A549 (cell line): ENCODE data around the gene KCNK17.

Source experiments
- BHLHE40 ChIP-seq: IDR thresholded peaks from 2 replicates; pipeline ENCODE4 v1.6.1; 2012; ENCODE audit warnings: low read depth, low read length, inconsistent platforms
- CEBPB ChIP-seq, 2 experiments: fragments of >200 bp in 1 of 2; sonication (Bioruptor Twin) in 1 of 2; formaldehyde crosslinking in 1 of 2; IDR thresholded peaks; 2 replicates each; pipeline ENCODE4 v1.6.1; 2012 to 2016
- HDAC2 ChIP-seq: fragments of 200-600 bp; sonication (generic); IDR thresholded peaks from 2 replicates; pipeline ENCODE4 v1.6.1; 2016
- JUNB ChIP-seq: fragments of >200 bp; sonication (Bioruptor Twin); formaldehyde crosslinking; IDR thresholded peaks from 2 replicates; pipeline ENCODE4 v1.6.1; 2016
- MAX ChIP-seq: IDR thresholded peaks from 2 replicates; pipeline ENCODE4 v1.6.1; 2012
- POLR2A ChIP-seq: IDR thresholded peaks from 2 replicates; pipeline ENCODE4 v1.6.1; 2012; ENCODE audit warnings: mild to moderate bottlenecking, low read length
- RCOR1 ChIP-seq: fragments of 150-350 bp; IDR thresholded peaks from 2 replicates; pipeline ENCODE4 v1.6.1; 2014; ENCODE audit warnings: antibody characterized with exemption, low read length, low read depth
- REST ChIP-seq: fragments of 200-600 bp; sonication (generic); IDR thresholded peaks from 2 replicates; pipeline ENCODE4 v1.6.1; 2016; ENCODE audit warnings: antibody characterized with exemption, mild to moderate bottlenecking, moderate library complexity
- SREBF2 ChIP-seq: fragments of 450-650 bp; IDR thresholded peaks from 2 replicates; pipeline ENCODE4 v1.6.1; 2014; ENCODE audit warnings: mild to moderate bottlenecking, moderate library complexity
- TF ChIP-seq, protein P1 (sequence below): fragments of >200 bp; sonication (Bioruptor Twin); formaldehyde crosslinking; IDR thresholded peaks from 3 replicates; pipeline ENCODE4 v1.5.1; 2016

- TF ChIP-seq JUNB (no peak), CEBPB (IDR thresholded peaks at IDR 0.05) (no peak), POLR2A (no peak), RCOR1 (no peak), MAX (no peak), HDAC2 (no peak), REST (no peak), SREBF2 (no peak), BHLHE40 (no peak)
- TF ChIP-seq, protein P1, sequence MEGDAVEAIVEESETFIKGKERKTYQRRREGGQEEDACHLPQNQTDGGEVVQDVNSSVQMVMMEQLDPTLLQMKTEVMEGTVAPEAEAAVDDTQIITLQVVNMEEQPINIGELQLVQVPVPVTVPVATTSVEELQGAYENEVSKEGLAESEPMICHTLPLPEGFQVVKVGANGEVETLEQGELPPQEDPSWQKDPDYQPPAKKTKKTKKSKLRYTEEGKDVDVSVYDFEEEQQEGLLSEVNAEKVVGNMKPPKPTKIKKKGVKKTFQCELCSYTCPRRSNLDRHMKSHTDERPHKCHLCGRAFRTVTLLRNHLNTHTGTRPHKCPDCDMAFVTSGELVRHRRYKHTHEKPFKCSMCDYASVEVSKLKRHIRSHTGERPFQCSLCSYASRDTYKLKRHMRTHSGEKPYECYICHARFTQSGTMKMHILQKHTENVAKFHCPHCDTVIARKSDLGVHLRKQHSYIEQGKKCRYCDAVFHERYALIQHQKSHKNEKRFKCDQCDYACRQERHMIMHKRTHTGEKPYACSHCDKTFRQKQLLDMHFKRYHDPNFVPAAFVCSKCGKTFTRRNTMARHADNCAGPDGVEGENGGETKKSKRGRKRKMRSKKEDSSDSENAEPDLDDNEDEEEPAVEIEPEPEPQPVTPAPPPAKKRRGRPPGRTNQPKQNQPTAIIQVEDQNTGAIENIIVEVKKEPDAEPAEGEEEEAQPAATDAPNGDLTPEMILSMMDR = no peak
These were observed 57.8 kb downstream of the KCNK17 start for GRCh38 chr6:39256294-39256940.
